Tibial artery (tissue), 4 donors: Measurements from ENCODE around the gene DNAJC1.

Experiments used
- DNase-seq, 2 donors: peaks; one replicate each; pipeline ENCODE4 v3.0.0-alpha.2; 2019
- H3K27ac ChIP-seq, 2 donors: fragments of 200-600 bp; sonication (generic) in 1 of 2; 1 replicate in 1 of 2; 2 replicates in 1 of 2; pipeline ENCODE4 v1.5.1; 2018 to 2019; ENCODE audit warnings: mild to moderate bottlenecking in 1 of 2
- H3K27me3 ChIP-seq, 2 donors: fragments of 200-600 bp; sonication (generic) in 1 of 2; one replicate each; pipeline versions ENCODE4 v1.5.1 to v1.6.0; 2016 to 2019
- H3K36me3 ChIP-seq, 3 donors: fragments of 200-600 bp; sonication (generic) in 2 of 3; one replicate each; pipeline ENCODE4 v1.5.1; 2016 to 2019; ENCODE audit warnings: mild to moderate bottlenecking in 2 of 3
- H3K4me1 ChIP-seq, 4 donors: fragments of 200-600 bp; sonication (generic) in 2 of 4; 1 replicate in 3 of 4; 2 replicates in 1 of 4; pipeline ENCODE4 v1.5.1; 2016 to 2019
- H3K4me3 ChIP-seq, 2 donors: fragments of 200-600 bp; sonication (generic) in 1 of 2; 1 replicate in 1 of 2; 2 replicates in 1 of 2; pipeline ENCODE4 v1.5.1; 2018 to 2019; ENCODE audit warnings: mild to moderate bottlenecking in 2 of 2
- H3K9me3 ChIP-seq, 3 donors: fragments of 200-600 bp; sonication (generic) in 1 of 3; one replicate each; pipeline ENCODE4 v1.5.1; 2016 to 2019
- intact Hi-C: fragments of 100-400 bp; cut with DNase I; formaldehyde crosslinking; loops from one replicate; pipeline ENCODE4 v1.15.0; 2023; ENCODE audit warnings: low total_unique reads
- TF ChIP-seq, protein P1 (sequence below), 2 experiments: fragments of 200-600 bp in 1 of 2; fragments of 450-650 bp in 1 of 2; IDR thresholded peaks; one replicate each; pipeline ENCODE4 v1.5.1; 2017 to 2019; ENCODE audit warnings: antibody characterized with exemption in 2 of 2, mild to moderate bottlenecking in 1 of 2, moderate library complexity in 1 of 2

Gene DNAJC1

GRCh38 chr10:21771219-21771618 lies 232.3 kb downstream of the DNAJC1 start:
- H3K27ac ChIP-seq: no peak overlapping the region
- no peak for DNase-seq
- no peaks in the 10 kb centered on the region for H3K36me3 ChIP-seq
- intact Hi-C loops: no loop called here
- H3K9me3 ChIP-seq: no peaks in the 10 kb centered on the region
- H3K4me1 ChIP-seq: no peaks in the 10 kb centered on the region
- TF ChIP-seq, protein P1, sequence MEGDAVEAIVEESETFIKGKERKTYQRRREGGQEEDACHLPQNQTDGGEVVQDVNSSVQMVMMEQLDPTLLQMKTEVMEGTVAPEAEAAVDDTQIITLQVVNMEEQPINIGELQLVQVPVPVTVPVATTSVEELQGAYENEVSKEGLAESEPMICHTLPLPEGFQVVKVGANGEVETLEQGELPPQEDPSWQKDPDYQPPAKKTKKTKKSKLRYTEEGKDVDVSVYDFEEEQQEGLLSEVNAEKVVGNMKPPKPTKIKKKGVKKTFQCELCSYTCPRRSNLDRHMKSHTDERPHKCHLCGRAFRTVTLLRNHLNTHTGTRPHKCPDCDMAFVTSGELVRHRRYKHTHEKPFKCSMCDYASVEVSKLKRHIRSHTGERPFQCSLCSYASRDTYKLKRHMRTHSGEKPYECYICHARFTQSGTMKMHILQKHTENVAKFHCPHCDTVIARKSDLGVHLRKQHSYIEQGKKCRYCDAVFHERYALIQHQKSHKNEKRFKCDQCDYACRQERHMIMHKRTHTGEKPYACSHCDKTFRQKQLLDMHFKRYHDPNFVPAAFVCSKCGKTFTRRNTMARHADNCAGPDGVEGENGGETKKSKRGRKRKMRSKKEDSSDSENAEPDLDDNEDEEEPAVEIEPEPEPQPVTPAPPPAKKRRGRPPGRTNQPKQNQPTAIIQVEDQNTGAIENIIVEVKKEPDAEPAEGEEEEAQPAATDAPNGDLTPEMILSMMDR (IDR thresholded peaks at IDR 0.05): no peak
- no peak overlapping the region for H3K4me3 ChIP-seq
- H3K27me3 ChIP-seq: no peaks in the 10 kb centered on the region

- H3K27me3 ChIP-seq: no peaks in the 10 kb centered on the region
- H3K4me3 ChIP-seq: no peak overlapping the region
- H3K27ac ChIP-seq: no peak overlapping the region
- intact Hi-C loops: no loop called here
- H3K4me1 ChIP-seq: no peaks in the 10 kb centered on the region
- TF ChIP-seq, protein P1 (IDR thresholded peaks at IDR 0.05): no peak
- no peaks in the 10 kb centered on the region for H3K9me3 ChIP-seq
- H3K36me3 ChIP-seq: no peaks in the 10 kb centered on the region
- no peak for DNase-seq
Observed at GRCh38 chr10:21769041-21769440, 234.5 kb downstream of the DNAJC1 start.

DNA sequence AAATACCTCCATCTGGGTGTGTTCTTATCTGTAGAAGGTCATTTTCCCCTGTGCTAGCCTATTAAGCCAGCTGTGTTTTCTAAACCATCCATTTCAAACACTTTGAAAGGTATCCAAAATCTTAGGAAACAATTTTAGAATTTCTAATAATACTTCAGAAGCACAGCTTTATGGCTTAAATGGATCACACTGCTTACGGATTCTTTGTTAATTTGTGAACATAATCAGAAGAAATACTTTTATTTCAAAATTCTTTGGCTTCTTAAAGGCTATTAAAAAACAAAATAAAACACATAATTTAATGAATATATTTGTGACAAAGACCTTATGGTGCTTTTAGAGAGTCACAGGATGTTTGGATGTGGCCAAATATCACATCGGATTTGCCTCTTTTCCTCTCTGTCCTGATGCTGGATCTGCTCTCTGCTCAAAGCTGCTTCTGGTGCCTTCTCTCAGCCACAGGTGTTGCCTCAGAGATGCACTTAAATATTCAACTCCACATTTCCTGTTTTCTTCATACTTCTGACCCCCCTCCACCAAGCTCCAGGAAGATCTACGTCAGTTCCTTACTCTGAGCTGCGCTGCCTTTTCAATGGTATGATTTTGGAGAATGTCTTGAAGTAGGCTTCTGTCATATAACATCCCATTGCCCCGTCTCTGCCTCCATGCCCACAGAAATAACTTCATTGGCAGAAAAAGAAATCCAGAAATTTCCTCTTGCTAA lies 238.9 kb downstream of the DNAJC1 start:
- TF ChIP-seq, protein P1 (IDR thresholded peaks at IDR 0.05): no peak
- Histone ChIP-seq H3K36me3 (no peaks in the 10 kb centered on the region), H3K4me3 (no peak overlapping the region), H3K27ac (no peak overlapping the region), H3K4me1 (no peaks in the 10 kb centered on the region), H3K27me3 (no peaks in the 10 kb centered on the region), H3K9me3 (no peaks in the 10 kb centered on the region)
- DNase-seq: no peak
- intact Hi-C loops: no loop called here

DNA sequence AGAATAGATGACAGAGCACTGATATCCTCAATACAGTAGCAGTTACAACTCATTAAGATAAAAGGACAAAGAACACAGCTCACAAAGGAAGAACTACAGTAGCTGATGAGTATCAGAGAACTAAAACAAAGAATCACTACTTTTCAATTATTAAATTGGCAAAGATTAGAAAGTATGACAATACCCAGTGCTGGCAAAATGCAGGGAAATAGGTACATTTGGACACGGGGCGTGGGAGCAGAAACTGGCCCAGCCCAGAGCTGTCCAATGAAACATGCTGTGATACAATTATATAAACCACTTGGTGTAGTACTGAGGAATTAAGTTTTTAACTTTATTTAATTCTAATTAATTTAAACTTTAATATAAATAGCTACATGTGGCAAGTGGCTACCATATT lies 243.2 kb downstream of the DNAJC1 start:
- TF ChIP-seq, protein P1 (IDR thresholded peaks at IDR 0.05): no peak
- Histone ChIP-seq H3K4me3 (no peak overlapping the region), H3K36me3 (peaks cover 0 to 25% (median 9%) of the 10 kb centered on the region in 3 donors), H3K27me3 (no peaks in the 10 kb centered on the region), H3K9me3 (no peaks in the 10 kb centered on the region), H3K4me1 (no peaks in the 10 kb centered on the region), H3K27ac (no peak overlapping the region)
- intact Hi-C loops: no loop called here
- DNase-seq: no peak

GRCh38 chr10:21759232-21759631 lies 244.3 kb downstream of the DNAJC1 start:
- TF ChIP-seq, protein P1 (IDR thresholded peaks at IDR 0.05): no peak
- Histone ChIP-seq H3K27ac (no peak overlapping the region), H3K36me3 (peaks cover 0 to 32% (median 9%) of the 10 kb centered on the region in 3 donors), H3K4me1 (no peaks in the 10 kb centered on the region), H3K9me3 (no peaks in the 10 kb centered on the region), H3K27me3 (no peaks in the 10 kb centered on the region), H3K4me3 (no peak overlapping the region)
- DNase-seq: no peak
- intact Hi-C loops: no loop called here
